Thyroid gland (tissue), 4 donors: Measurements from ENCODE around the gene GLOD4.

Source experiments
- CTCF ChIP-seq, 6 experiments: fragments of 200-600 bp in 3 of 6; fragments of 450-650 bp in 3 of 6; sonication (generic) in 3 of 6; IDR thresholded peaks; one replicate each; pipeline ENCODE4 v1.5.1; 2016 to 2019; ENCODE audit warnings: antibody characterized with exemption in 6 of 6, mild to moderate bottlenecking in 2 of 6, inconsistent platforms in 1 of 6, moderate library complexity in 1 of 6
- POLR2A ChIP-seq, 2 donors: fragments of 450-650 bp; IDR thresholded peaks; one replicate each; pipeline ENCODE4 v1.6.1; 2017; ENCODE audit warnings: antibody characterized with exemption in 2 of 2, mild to moderate bottlenecking in 2 of 2, moderate library complexity in 1 of 2

GRCh38 chr17:814371-814770, 32.3 kb upstream of the GLOD4 start:
- no peak for TF ChIP-seq CTCF (IDR thresholded peaks at IDR 0.05)
- TF ChIP-seq POLR2A (IDR thresholded peaks at IDR 0.05) = no peak
